ENCODE results near the gene LYPLA2.
A peak's percentile ranks its signal among the peaks of the same experiment; 100 is the strongest.
"Not testable (repeated sequence)": the region's sequence is repeated elsewhere in the genome, so short reads cannot be mapped to it uniquely, and the experiment has no call there.

LYPLA2 gene

DNA sequence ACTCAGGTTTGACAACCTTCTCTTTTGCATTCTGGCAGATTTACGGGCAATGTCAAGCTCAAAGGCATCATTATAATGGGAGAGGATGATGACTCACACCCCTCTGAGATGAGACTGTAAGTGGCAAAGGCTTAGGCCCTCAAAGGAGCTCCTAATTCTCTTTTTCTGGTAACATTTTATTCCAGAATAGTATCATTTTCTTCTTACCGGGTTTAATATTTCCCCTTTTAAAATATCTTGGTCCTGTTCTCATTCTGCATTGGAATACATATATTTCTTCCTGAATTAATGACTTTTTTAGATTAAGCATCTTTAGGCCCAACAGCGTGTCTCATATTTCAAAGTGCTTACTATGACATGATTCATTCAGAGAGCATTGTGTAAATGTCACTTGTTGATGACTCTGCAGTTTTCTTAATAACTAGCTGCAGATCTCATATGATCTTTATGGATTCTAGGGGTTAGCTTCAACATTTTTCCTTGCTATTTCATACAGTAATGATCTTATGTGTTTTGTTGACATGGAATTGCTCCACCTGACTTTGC is 11.0 kb upstream of the LYPLA2 start:
- no peak for DNase-seq (ENCODE audit: low spot score)

DNA sequence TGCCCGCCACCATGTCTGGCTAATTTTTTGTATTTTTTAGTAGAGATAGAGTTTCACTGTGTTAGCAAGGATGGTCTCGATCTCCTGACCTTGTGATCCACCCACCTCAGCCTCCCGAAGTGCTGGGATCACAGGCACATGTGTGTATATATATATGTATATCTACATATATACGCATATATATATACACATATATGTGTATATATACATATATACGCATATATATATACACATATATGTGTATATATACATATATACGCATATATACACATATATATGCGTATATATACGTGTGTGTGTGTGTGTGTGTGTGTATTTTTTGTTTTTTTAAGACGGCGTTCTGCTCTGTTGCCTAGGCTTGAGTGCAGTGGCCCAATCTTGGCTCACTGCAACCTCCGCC is 7.8 kb upstream of the LYPLA2 start:
- DNase-seq (ENCODE audit: low spot score): not testable (repeated sequence)

GRCh38 chr1:23784846-23785245 is 6.1 kb upstream of the LYPLA2 start:
- DNase-seq (ENCODE audit: low spot score): no peak

GRCh38 chr1:23787701-23788100 is 3.2 kb upstream of the LYPLA2 start:
- DNase-seq (ENCODE audit: low spot score): no peak

DNA sequence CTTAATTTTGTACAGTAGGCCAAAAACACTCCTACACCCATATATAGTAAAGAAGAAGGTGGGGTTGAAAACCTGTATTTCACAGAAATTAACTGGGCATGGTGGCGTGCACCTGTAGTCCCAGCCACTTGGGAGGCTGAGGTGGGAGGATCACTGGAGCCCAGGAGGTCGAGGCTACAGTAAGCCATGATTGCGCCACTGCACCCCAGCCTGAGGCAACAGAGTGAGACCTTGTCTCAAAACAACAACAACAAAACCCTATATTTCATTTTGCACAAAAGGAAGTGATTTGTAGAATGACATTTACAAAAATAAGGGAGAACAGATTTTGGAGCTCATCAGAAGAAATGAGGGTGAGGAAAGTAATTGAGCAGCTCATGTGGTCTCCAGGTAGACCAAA is 2.2 kb upstream of the LYPLA2 start:
- no peak for DNase-seq (ENCODE audit: low spot score)

DNA sequence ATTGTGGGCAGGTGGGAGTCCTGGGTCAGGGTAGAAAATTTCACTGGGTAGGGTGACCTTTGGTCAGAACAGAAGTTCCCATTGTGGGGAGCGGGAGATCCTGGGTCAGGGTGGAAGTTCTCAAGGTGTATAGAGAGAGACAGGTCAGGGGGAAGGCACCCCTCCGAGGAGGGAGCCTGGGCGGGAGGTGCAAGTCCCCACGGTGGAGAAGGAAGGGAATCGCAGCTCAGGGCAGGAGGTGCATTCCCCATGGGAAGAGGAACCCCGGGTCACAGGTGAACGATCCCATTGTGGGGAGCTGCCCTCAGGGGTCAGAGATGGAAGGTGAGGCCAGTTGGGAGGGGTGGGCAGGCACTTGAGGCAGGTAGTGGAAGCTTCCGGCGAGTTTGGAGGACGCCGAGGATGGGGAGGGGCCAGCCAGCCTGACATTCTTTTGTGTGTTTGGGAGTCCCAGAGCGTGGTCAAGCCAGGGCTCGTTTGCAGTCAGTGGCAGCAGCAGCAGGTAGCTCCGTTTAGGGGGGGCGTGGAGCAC is 637 bp downstream of the LYPLA2 start:
- no peak for DNase-seq (ENCODE audit: low spot score)

GRCh38 chr1:23792151-23792945 is 1.4 kb downstream of the LYPLA2 start:
- DNase-seq (ENCODE audit: low spot score): no peak

- DNase-seq (ENCODE audit: low spot score): peak; percentile 58
Measured at GRCh38 chr1:23793018-23793781, 2.3 kb downstream of the LYPLA2 start.

DNA sequence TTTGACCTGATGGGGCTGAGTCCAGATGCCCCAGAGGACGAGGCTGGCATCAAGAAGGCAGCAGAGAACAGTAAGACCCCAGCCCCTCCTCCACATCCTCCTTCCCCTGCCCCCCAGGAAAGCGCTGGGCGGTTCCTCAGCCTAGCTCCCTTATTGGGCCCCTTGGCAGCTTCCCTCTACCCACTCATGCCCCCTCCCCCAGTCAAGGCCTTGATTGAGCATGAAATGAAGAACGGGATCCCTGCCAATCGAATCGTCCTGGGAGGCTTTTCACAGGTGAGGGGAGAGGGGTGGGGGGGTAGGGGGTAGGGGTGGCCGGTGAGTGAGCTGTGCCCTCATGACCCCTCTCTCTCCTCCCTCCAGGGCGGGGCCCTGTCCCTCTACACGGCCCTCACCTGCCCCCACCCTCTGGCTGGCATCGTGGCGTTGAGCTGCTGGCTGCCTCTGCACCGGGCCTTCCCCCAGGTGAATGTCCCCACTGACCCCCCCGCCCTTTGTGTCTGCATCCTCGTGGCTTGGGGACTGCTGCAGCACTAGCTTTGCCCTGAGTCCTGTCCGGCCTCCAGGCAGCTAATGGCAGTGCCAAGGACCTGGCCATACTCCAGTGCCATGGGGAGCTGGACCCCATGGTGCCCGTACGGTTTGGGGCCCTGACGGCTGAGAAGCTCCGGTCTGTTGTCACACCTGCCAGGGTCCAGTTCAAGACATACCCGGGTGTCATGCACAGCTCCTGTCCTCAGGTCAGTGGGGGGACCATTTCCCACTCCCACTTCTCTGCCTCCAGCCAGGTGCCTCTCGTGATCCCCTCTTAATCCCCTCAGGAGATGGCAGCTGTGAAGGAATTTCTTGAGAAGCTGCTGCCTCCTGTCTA is 3.2 kb downstream of the LYPLA2 start:
- no peak for DNase-seq (ENCODE audit: low spot score)

DNA sequence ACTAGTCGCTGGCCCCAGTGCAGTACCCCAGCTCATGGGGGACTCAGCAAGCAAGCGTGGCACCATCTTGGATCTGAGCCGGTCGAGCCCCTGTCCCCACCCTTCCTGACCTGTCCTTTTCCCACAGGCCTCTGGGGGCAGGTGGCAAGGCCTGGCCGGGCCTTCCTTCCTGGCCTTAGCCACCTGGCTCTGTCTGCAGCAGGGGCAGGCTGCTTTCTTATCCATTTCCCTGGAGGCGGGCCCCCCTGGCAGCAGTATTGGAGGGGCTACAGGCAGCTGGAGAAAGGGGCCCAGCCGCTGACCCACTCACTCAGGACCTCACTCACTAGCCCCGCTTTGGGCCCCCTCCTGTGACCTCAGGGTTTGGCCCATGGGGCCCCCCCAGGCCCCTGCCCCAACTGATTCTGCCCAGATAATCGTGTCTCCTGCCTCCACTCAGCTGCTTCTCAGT is 3.8 kb downstream of the LYPLA2 start:
- not testable (repeated sequence) for DNase-seq (ENCODE audit: low spot score)

DNA sequence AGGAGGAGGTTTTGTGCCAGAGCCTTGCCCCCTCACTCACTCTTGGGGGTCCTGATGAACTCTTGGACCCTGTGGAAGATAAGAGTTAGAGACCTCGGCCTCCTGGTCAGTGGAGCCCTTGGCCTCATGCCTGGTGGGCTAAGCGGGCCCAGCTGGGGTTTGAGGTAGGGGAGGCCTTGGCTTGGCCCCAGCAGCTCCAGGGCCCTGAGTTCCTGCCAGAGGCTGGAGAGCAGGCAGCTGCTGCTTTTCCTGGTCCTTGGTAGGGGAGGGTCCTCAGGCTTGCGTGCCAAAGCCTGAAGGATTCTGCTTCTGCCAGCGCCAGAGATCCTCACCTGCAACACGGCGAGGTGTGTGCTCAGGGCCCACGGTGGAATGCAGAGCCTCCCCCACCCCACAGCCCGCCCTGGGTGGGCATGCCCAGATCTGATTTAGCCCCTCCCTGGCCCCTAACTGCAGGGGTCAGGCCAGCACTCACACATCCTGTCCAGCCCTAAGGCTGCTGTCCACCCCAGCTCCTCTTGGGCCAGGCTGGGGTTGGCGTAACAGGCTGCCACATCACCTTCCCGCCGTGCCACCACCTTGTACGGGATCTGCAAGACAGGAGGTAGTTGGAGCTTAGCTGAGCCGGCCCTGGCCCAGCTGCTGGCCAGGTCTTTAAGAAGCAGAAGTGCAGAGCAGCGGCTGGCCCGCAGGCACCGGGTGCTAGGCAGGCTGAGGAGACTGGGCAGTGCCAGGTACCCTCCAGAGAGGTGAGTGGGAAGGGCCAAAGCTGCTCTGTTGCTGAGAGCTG is 4.9 kb downstream of the LYPLA2 start:
- no peak for DNase-seq (ENCODE audit: low spot score)

DNA sequence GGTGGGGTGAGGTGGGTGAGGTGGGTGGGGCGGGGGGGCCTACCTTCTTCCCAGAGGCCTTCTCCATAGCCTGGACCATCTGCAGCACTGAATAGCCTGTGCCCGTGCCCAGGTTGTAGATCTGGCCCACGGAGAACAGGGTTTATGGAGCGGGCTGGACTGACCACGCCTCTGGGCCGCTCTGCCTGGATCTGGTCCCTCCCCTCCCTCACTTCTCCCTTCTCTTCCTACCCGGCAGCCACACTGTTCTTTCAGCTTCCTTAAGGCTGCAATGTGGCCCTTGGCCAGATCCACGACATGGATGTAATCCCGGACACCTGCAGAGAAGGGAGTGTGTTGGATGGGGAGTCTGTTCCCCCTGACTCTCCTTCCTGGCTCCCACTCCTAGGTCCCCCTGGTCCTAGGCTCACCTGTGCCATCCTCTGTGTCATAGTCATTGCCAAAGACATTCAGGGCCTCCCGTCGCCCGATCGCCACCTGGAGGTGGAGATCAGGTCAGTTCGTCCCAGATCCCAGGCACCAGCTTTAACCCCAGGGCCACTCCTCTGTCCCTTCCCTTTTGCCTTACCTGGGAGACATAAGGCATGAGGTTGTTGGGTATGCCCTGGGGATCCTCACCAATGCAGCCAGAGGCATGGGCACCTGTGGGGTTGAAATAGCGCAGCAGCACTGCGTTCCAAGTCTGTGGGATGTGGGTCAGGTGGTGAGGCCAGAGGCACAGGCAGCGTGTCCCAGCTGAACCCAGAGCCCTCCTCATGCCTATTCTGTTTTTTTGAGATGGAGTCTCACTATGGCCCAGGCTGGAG is 5.7 kb downstream of the LYPLA2 start:
- DNase-seq (ENCODE audit: low spot score): no peak

DNA sequence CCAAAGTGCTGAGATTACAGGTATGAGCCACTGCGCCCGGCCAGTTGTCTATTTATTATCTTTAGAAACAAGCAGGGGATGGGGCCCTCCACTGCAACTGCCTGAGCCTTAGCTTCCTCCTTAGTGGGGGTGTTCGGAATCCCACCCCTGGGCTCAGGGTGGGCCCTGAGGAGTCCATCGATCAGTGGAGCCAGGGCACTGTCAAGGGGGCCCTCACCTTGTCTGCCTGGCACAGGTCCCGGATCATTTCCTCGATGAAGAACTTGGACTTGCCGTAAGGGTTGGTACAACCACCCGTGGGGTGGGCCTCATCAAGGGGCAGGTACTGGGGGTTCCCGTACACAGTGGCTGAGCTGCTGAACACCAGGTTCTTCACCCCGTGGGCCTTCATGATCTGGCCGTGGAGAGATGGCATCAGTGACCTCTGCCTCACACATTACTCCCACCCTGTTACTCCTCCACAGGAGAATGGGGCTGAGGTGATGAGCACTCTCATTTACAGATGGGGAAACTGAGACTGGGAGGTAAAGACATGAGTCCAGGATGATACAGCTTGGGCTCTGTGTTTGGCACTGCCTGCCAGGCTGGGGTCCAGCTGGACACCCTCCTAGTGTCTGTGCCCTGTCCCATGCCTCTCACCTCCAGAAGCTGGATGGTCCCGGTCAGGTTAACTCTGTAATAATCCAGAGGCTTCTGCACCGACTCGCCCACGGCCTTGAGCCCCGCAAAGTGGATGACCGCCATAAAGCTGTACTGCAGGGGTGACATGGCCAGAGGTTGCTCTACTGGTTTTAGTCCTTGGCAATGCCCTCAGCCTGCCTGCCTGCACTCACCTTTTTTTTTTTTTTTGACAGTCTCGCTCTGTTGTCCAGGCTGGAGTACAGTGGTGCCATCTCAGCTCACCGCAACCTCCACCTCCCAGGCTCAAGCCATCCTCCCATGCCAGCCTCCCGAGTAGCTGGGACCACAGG is 6.8 kb downstream of the LYPLA2 start:
- no peak for DNase-seq (ENCODE audit: low spot score)

- no peak for DNase-seq (ENCODE audit: low spot score)
Measured at GRCh38 chr1:23798662-23799142, 7.8 kb downstream of the LYPLA2 start.

DNA sequence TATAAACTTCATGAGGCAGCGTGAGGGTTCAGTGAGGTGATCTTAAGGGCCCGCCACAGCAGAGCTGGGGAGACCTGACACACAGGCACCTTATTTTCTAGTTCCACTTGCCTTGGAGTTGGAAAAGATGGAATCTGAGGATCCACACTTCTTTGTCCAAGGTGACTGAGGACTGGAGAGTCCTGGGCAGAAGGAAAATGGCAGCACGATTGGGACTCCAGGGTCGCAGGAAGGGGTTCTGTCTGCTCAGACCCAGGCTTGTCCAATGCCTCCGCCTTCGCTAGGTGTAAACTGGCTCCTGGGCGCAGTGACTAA is 8.3 kb downstream of the LYPLA2 start:
- no peak for DNase-seq (ENCODE audit: low spot score)

- peak; percentile 44 for DNase-seq (ENCODE audit: low spot score)
Measured at GRCh38 chr1:23799570-23800399, 8.8 kb downstream of the LYPLA2 start.

- peak; percentile 97 for DNase-seq (ENCODE audit: low spot score)
Measured at GRCh38 chr1:23800400-23801337, 9.7 kb downstream of the LYPLA2 start, which contains the start of gene GALE. GALE (minus strand) TSS chr1:23800754; CDS start chr1:23799007, 1,747 bp downstream.

All from CD4-positive, alpha-beta T cell treated with Interleukin-15 for 4 hours (primary cell).